ENCODE results near the gene CARD9.

The CARD9 gene

DNA sequence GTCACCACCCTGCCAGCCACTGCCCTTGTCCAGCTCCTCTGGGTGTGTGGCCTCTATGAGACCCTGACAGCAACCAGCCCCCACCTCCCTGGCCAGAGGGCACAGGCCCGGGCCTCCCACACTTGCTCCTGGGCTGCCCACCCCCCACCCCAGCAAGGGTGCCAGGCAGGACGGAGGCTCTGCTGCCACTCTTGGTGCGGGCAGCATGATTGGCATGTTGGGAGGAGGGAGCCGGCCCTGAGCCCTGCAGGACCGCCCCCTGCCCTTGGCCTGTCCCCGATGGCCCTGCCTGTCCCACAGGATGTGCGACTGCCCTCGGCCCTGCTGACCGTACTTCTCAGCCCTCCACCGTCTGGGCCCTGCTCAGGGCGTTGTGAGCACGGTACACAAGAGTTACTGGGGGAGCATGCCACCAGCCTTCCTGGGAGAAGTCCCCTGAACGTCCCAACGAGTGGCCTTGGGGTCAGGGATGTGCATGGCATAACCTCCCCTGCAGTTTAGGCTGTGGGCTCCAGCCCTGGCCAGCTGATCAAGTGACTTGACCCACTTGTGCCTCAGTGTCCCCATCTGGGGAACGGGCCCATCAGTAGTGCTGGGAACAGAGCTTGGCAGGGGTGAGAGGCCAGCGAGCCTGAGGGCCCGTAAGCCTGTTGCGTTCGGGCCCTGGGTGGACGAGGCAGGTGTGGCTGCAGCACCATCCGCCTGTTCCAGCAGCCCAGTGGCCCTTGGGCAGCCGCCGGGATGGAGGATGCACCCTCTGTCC lies 30.2 kb downstream of the CARD9 start:
- DNase-seq (ENCODE audit: low read depth), result no peak
- H3K4me3 ChIP-seq (ENCODE audit: low read depth, low read length), result no peak overlapping the region
- TF ChIP-seq CTCF (IDR thresholded peaks at IDR 0.05; ENCODE audit: insufficient read depth, low read depth, low read length, missing control alignments), result no peak

GRCh38 chr9:136342181-136343120 lies 31.0 kb downstream of the CARD9 start:
- peak; percentile 72 for DNase-seq (ENCODE audit: low read depth)
- no peak for TF ChIP-seq CTCF (IDR thresholded peaks at IDR 0.05; ENCODE audit: insufficient read depth, low read depth, low read length, missing control alignments)
- H3K4me3 ChIP-seq (ENCODE audit: low read depth, low read length), result no peak overlapping the region

DNA sequence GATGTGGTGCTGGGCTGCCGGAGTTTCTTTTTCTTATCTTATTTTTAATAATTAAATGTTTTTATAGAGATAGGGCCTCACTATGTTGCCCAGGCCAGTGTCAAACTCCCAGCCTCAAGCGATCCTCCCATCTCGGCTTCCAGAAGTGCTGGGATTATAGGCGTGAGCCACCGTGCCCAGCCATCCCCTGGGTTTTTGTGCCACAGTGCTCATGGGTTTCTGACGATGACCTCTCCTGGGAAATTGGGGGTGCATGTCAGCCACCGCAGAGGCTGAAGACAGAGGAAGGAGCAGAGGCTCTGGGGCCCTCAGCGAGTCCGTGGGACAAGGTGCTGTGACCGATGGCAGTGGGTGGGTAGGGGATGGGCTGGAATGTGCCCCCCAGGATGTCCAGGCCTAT lies 31.7 kb downstream of the CARD9 start:
- no peak overlapping the region for H3K4me3 ChIP-seq (ENCODE audit: low read depth, low read length)
- no peak for DNase-seq (ENCODE audit: low read depth)
- no peak for TF ChIP-seq CTCF (IDR thresholded peaks at IDR 0.05; ENCODE audit: insufficient read depth, low read depth, low read length, missing control alignments)

GRCh38 chr9:136341042-136341655 lies 32.3 kb downstream of the CARD9 start:
- no peak overlapping the region for H3K4me3 ChIP-seq (ENCODE audit: low read depth, low read length)
- DNase-seq (ENCODE audit: low read depth), result no peak
- TF ChIP-seq CTCF (IDR thresholded peaks at IDR 0.05; ENCODE audit: insufficient read depth, low read depth, low read length, missing control alignments), result no peak

GRCh38 chr9:136340356-136341041 lies 33.0 kb downstream of the CARD9 start:
- no peak overlapping the region for H3K4me3 ChIP-seq (ENCODE audit: low read depth, low read length)

More at GRCh38 chr9:136340356-136341041, 33.0 kb downstream of the CARD9 start:
- no peak for DNase-seq (ENCODE audit: low read depth)
- no peak for TF ChIP-seq CTCF (IDR thresholded peaks at IDR 0.05; ENCODE audit: insufficient read depth, low read depth, low read length, missing control alignments)

Data from GM12865 (cell line).